Keratinocyte (primary cell): ENCODE measurements around the gene FAM170B. TPM values are rescaled to one million over a fixed set of nuclear protein-coding genes. Genes with fewer than 3 reads are reported as not detected.

Source experiments
- DNase-seq: peaks from one replicate; pipeline ENCODE4 v3.0.0-alpha.2; 2011; ENCODE audit warnings: low read depth, missing footprints, low spot score
- FAIRE-seq: peaks from 2 replicates; lab custom pipeline; 2011; peaks lifted over from hg19 to GRCh38; lab: Jason Lieb, UNC
- H2AFZ ChIP-seq: 2 replicates; pipeline ENCODE4 v1.6.0; 2012; ENCODE audit warnings: low read length, control low read depth, inconsistent platforms; ENCODE audit not compliant: control insufficient read depth
- H3K27ac ChIP-seq: 2 replicates; pipeline ENCODE4 v1.5.1; 2011; ENCODE audit warnings: low read length; ENCODE audit not compliant: control insufficient read depth, insufficient read depth
- H3K27me3 ChIP-seq: 3 replicates; pipeline ENCODE4 v1.6.0; 2011; ENCODE audit warnings: low read length; ENCODE audit not compliant: control insufficient read depth, insufficient read depth; ENCODE audit errors: extremely low read depth
- H3K36me3 ChIP-seq, 2 experiments: 2 replicates in 1 of 2; 3 replicates in 1 of 2; pipeline ENCODE4 v1.5.1; 2011; ENCODE audit warnings: low read length in 2 of 2, mild to moderate bottlenecking in 1 of 2; ENCODE audit not compliant: control insufficient read depth in 2 of 2, insufficient read depth in 2 of 2; ENCODE audit errors: extremely low read depth in 1 of 2
- H3K4me1 ChIP-seq: 3 replicates; pipeline ENCODE4 v1.5.1; 2011; ENCODE audit warnings: low read length; ENCODE audit not compliant: control insufficient read depth, insufficient read depth; ENCODE audit errors: extremely low read depth
- H3K4me2 ChIP-seq: 3 replicates; pipeline ENCODE4 v1.6.0; 2011; ENCODE audit warnings: low read depth, low read length; ENCODE audit not compliant: control insufficient read depth, insufficient read depth; ENCODE audit errors: extremely low read depth
- H3K4me3 ChIP-seq, 3 experiments: fragments of 200-600 bp in 1 of 3; sonication (generic) in 1 of 3; 2 replicates in 2 of 3; 3 replicates in 1 of 3; pipeline ENCODE4 v1.5.1; 2011 to 2016; ENCODE audit warnings: low read length in 3 of 3, mild to moderate bottlenecking in 3 of 3, control low read depth in 2 of 3, inconsistent platforms in 1 of 3, low read depth in 1 of 3, mixed read lengths in 1 of 3, mixed run types in 1 of 3, moderate library complexity in 1 of 3; ENCODE audit not compliant: control insufficient read depth in 2 of 3, insufficient read depth in 2 of 3; ENCODE audit errors: extremely low read depth in 1 of 3
- H3K79me2 ChIP-seq: 2 replicates; pipeline ENCODE4 v1.6.0; 2012; ENCODE audit warnings: low read length; ENCODE audit not compliant: control insufficient read depth, insufficient read depth
- H3K9ac ChIP-seq: 3 replicates; pipeline ENCODE4 v1.6.0; 2011; ENCODE audit warnings: low read length; ENCODE audit not compliant: control insufficient read depth, insufficient read depth; ENCODE audit errors: extremely low read depth
- H3K9me1 ChIP-seq: 3 replicates; pipeline ENCODE4 v1.6.0; 2011; ENCODE audit warnings: low read length; ENCODE audit not compliant: control insufficient read depth, insufficient read depth; ENCODE audit errors: extremely low read depth
- H3K9me3 ChIP-seq: 2 replicates; pipeline ENCODE4 v1.5.1; 2012; ENCODE audit warnings: low read depth, low read length; ENCODE audit not compliant: control insufficient read depth
- H4K20me1 ChIP-seq: 3 replicates; pipeline ENCODE4 v1.6.0; 2011; ENCODE audit warnings: low read length; ENCODE audit not compliant: control insufficient read depth, insufficient read depth; ENCODE audit errors: extremely low read depth
- EZH2 ChIP-seq: IDR thresholded peaks from one replicate; pipeline ENCODE4 v1.6.1; 2012; ENCODE audit warnings: inconsistent platforms, mild to moderate bottlenecking, low read length, moderate library complexity
- dilution Hi-C: fragments of 300-500 bp; cut with MboI; formaldehyde crosslinking; loops from one replicate; pipeline ENCODE4 v1.7.0; 2020; ENCODE audit warnings: low sequenced_read_pairs; ENCODE audit not compliant: extremely low pct_ligation_motif_present
- polyA plus RNA-seq, 5 experiments: library from polyadenylated mRNA; depleted of rRNA in 3 of 5; stranded (reverse) in 3 of 5; stranded (forward) in 1 of 5; unstranded in 1 of 5; fragments of >200 nt; gene quantifications; 1 replicate in 1 of 5; 2 replicates in 3 of 5; 3 replicates in 1 of 5; pipeline versions ENCODE4 v1.2.1 to v1.2.3, GENCODE V29; 2011 to 2012; ENCODE audit warnings: missing spikeins in 2 of 5, low read depth in 1 of 5, low replicate concordance in 1 of 5
- TF ChIP-seq, protein P1 (sequence below), 3 experiments: IDR thresholded peaks in 1 of 3; conservative IDR thresholded peaks in 1 of 3; optimal IDR thresholded peaks in 1 of 3; 2 replicates in 2 of 3; 3 replicates in 1 of 3; pipeline versions ENCODE3 to v1.5.1; 2011; ENCODE audit warnings: low read length in 3 of 3, mild to moderate bottlenecking in 3 of 3, moderate library complexity in 2 of 3, control low read depth in 1 of 3, inconsistent platforms in 1 of 3; ENCODE audit not compliant: insufficient read depth in 2 of 3; ENCODE audit errors: extremely low read depth in 1 of 3

The FAM170B gene
- polyA plus RNA-seq, 1 donor (not counting 4 experiments of a cell fraction or from before 2014, with no cell fraction given): not detected

DNA sequence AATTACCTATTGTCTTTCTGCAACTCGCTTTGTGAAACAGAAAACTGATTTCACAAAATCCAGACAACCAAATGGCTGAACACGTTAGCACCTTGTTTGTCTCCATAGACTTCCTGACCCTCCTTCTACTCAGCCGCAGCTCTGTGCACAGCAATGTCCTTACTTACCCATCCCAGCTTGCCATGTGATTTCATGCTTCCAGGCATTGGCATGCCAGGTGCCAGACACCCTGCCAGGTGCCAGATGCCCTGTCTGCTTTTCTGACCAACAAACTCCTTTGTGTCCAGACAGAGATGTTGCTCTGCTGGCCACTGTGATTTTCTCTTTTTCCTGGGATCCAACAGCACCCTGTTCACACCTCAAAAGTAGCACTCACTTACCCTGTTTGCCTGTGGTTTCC lies 16.1 kb upstream of the FAM170B start:
- TF ChIP-seq EZH2: no peak
- TF ChIP-seq, protein P1, sequence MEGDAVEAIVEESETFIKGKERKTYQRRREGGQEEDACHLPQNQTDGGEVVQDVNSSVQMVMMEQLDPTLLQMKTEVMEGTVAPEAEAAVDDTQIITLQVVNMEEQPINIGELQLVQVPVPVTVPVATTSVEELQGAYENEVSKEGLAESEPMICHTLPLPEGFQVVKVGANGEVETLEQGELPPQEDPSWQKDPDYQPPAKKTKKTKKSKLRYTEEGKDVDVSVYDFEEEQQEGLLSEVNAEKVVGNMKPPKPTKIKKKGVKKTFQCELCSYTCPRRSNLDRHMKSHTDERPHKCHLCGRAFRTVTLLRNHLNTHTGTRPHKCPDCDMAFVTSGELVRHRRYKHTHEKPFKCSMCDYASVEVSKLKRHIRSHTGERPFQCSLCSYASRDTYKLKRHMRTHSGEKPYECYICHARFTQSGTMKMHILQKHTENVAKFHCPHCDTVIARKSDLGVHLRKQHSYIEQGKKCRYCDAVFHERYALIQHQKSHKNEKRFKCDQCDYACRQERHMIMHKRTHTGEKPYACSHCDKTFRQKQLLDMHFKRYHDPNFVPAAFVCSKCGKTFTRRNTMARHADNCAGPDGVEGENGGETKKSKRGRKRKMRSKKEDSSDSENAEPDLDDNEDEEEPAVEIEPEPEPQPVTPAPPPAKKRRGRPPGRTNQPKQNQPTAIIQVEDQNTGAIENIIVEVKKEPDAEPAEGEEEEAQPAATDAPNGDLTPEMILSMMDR (optimal IDR thresholded peaks at IDR 0.05 in 1 of 3, IDR thresholded peaks at IDR 0.05 in 1 of 3, conservative IDR thresholded peaks at IDR 0.05 in 1 of 3; ENCODE audit: extremely low read depth in 1 of 3, insufficient read depth in 2 of 3, low read length in 3 of 3): no peak
- Histone ChIP-seq H3K4me3 (no peak overlapping the region), H3K9me1 (no peaks in the 10 kb centered on the region), H3K36me3 (no peaks in the 10 kb centered on the region), H2AFZ (no peak overlapping the region), H3K79me2 (no peaks in the 10 kb centered on the region), H3K27ac (no peak overlapping the region), H3K4me1 (no peaks in the 10 kb centered on the region), H3K27me3 (peaks cover 8% of the 10 kb centered on the region), H4K20me1 (no peaks in the 10 kb centered on the region), H3K4me2 (no peak overlapping the region), H3K9ac (no peak overlapping the region), H3K9me3 (no peaks in the 10 kb centered on the region)
- DNase-seq: no peak
- no peak for FAIRE-seq
- dilution Hi-C loops: no loop called here

- Histone ChIP-seq H3K27me3 (no peaks in the 10 kb centered on the region), H3K4me1 (no peaks in the 10 kb centered on the region), H2AFZ (no peak overlapping the region), H3K9ac (no peak overlapping the region), H3K4me3 (no peak overlapping the region), H3K4me2 (no peak overlapping the region), H3K79me2 (no peaks in the 10 kb centered on the region), H3K9me1 (no peaks in the 10 kb centered on the region), H3K36me3 (no peaks in the 10 kb centered on the region), H3K27ac (no peak overlapping the region), H4K20me1 (no peaks in the 10 kb centered on the region), H3K9me3 (no peaks in the 10 kb centered on the region)
- dilution Hi-C loops: no loop called here
- DNase-seq: no peak
- FAIRE-seq: no peak
- no peak for TF ChIP-seq EZH2
- TF ChIP-seq, protein P1 (optimal IDR thresholded peaks at IDR 0.05 in 1 of 3, IDR thresholded peaks at IDR 0.05 in 1 of 3, conservative IDR thresholded peaks at IDR 0.05 in 1 of 3; ENCODE audit: extremely low read depth in 1 of 3, insufficient read depth in 2 of 3, low read length in 3 of 3): no peak
Observed at GRCh38 chr10:49144058-49144720, 10.4 kb upstream of the FAM170B start.
